ENCODE measurements around the gene SLIT3. TPM values are rescaled to one million over a fixed set of nuclear protein-coding genes. Genes with fewer than 3 reads are reported as not detected.

Gene SLIT3
- total RNA-seq, 1 experiment from 2014 or later: 0.10 TPM

GRCh38 chr5:168972731-168973130, 328.2 kb downstream of the SLIT3 start:
- intact Hi-C loops (cut with micrococcal nuclease): no loop called here
- Histone ChIP-seq H3K27ac (ENCODE audit: low read depth, low read length) (no peak overlapping the region), H3K9me3 (ENCODE audit: control insufficient read depth in 1 of 2, insufficient read depth in 1 of 2, low read depth in 1 of 2, low read length in 2 of 2) (no peaks in the 10 kb centered on the region), H4K20me1 (ENCODE audit: insufficient read depth) (no peaks in the 10 kb centered on the region), H3K9ac (ENCODE audit: low read length) (no peak overlapping the region), H3K4me1 (ENCODE audit: control insufficient read depth in 1 of 2, insufficient read depth in 2 of 2, low read length in 2 of 2) (no peaks in the 10 kb centered on the region), H3K79me2 (ENCODE audit: insufficient read depth, low read length) (no peaks in the 10 kb centered on the region), H3K9me2 (ENCODE audit: insufficient read depth) (no peaks in the 10 kb centered on the region), H3K4me2 (ENCODE audit: low read length) (no peak overlapping the region), H3K36me3 (ENCODE audit: control insufficient read depth in 1 of 2, insufficient read depth in 2 of 2, low read length in 2 of 2) (no peaks in the 10 kb centered on the region), H3K27me3 (ENCODE audit: insufficient read depth, low read length) (peaks cover 62% of the 10 kb centered on the region), H2AFZ (ENCODE audit: low read depth, low read length, poor library complexity, severe bottlenecking) (no peak overlapping the region), H3K4me3 (replicated peaks in 1 of 2; ENCODE audit: low read depth in 1 of 2, low read length in 2 of 2) (no peak overlapping the region)
- ChIA-PET RAD21 (ENCODE audit: low non-redundant PET in 1 of 2, low total read pairs in 2 of 2, uncharacterized antibody in 2 of 2, unreplicated experiment in 2 of 2) (no interaction called here), POLR2A (no interaction called here), CTCF (no interaction called here)
- BruUV-seq (replicated peaks): no TSS peak
- ATAC-seq: no peak
- no peak for TF ChIP-seq ZBTB33 (IDR thresholded peaks at IDR 0.05; ENCODE audit: extremely low read depth, insufficient replicate concordance, low read length)
- no peak for DNase-seq (ENCODE audit: low read depth, low spot score)

- BruUV-seq (replicated peaks): no TSS peak
- no peaks in the 10 kb centered on the region for H4K20me1 ChIP-seq (ENCODE audit: insufficient read depth)
Observed at GRCh38 chr5:168971100-168971499, 329.8 kb downstream of the SLIT3 start.

More at GRCh38 chr5:168971100-168971499, 329.8 kb downstream of the SLIT3 start:
- Histone ChIP-seq H3K9ac (ENCODE audit: low read length) (no peak overlapping the region), H3K4me1 (ENCODE audit: control insufficient read depth in 1 of 2, insufficient read depth in 2 of 2, low read length in 2 of 2) (no peaks in the 10 kb centered on the region), H3K27ac (ENCODE audit: low read depth, low read length) (no peak overlapping the region), H3K27me3 (ENCODE audit: insufficient read depth, low read length) (peaks cover 56% of the 10 kb centered on the region), H3K79me2 (ENCODE audit: insufficient read depth, low read length) (no peaks in the 10 kb centered on the region), H3K36me3 (ENCODE audit: control insufficient read depth in 1 of 2, insufficient read depth in 2 of 2, low read length in 2 of 2) (no peaks in the 10 kb centered on the region), H3K4me3 (replicated peaks in 1 of 2; ENCODE audit: low read depth in 1 of 2, low read length in 2 of 2) (no peak overlapping the region), H3K9me3 (ENCODE audit: control insufficient read depth in 1 of 2, insufficient read depth in 1 of 2, low read depth in 1 of 2, low read length in 2 of 2) (no peaks in the 10 kb centered on the region), H3K4me2 (ENCODE audit: low read length) (no peak overlapping the region), H2AFZ (ENCODE audit: low read depth, low read length, poor library complexity, severe bottlenecking) (no peak overlapping the region), H3K9me2 (ENCODE audit: insufficient read depth) (no peaks in the 10 kb centered on the region)
- no peak for DNase-seq (ENCODE audit: low read depth, low spot score)
- ChIA-PET POLR2A (no interaction called here), RAD21 (ENCODE audit: low non-redundant PET in 1 of 2, low total read pairs in 2 of 2, uncharacterized antibody in 2 of 2, unreplicated experiment in 2 of 2) (no interaction called here), CTCF (no interaction called here)
- ATAC-seq: no peak
- TF ChIP-seq ZNF274 (IDR thresholded peaks at IDR 0.05; ENCODE audit: low read depth, low read length) (no peak), ZFX (IDR thresholded peaks at IDR 0.05) (no peak), ATF3 (IDR thresholded peaks at IDR 0.05) (no peak), SP1 (IDR thresholded peaks at IDR 0.05; ENCODE audit: low read depth) (no peak), REST (IDR thresholded peaks at IDR 0.05; ENCODE audit: low read depth) (no peak), JUND (IDR thresholded peaks at IDR 0.05) (no peak), TCF7L2 (IDR thresholded peaks at IDR 0.05; ENCODE audit: borderline replicate concordance, extremely low read depth, insufficient read depth, insufficient read length) (no peak), CBX3 (IDR thresholded peaks at IDR 0.05; ENCODE audit: low read depth) (no peak), EZH2 (IDR thresholded peaks at IDR 0.05) (no peak), RAD21 (IDR thresholded peaks at IDR 0.05; ENCODE audit: low read depth) (no peak), POLR2AphosphoS5 (IDR thresholded peaks at IDR 0.05; ENCODE audit: low read depth, low read length) (no peak), SRF (IDR thresholded peaks at IDR 0.05; ENCODE audit: low read depth) (no peak), CEBPB (IDR thresholded peaks at IDR 0.05; ENCODE audit: low read depth) (no peak), EGR1 (IDR thresholded peaks at IDR 0.05; ENCODE audit: low read depth) (no peak)
- intact Hi-C loops (cut with micrococcal nuclease): no loop called here

Data from HCT116 (cell line).